ENCODE data around the gene CNEP1R1. TPM values are rescaled to one million over a fixed set of nuclear protein-coding genes. Genes with fewer than 3 reads are reported as not detected.

The CNEP1R1 gene
- total RNA-seq, 2 experiments from 2014 or later, result 22.7 to 29.1 TPM

DNA sequence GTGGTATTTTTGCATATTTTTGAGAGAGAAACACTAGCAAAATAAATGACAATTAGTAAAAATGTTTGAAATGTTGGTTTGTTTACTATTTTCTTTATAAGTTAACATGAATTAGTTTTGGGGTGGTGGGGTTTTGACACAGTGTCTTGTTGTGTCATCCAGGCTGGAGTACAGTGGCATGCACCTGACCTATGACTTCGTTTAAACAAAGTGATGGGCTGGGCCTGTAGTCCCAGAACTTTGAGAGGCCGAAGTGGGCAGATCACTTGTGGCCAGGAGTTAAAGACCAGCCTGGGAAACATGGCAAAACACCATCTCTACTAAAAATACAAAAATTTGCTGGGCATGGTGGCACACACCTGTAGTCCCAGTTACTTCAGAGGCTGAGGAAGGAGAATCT, 22.8 kb downstream of the CNEP1R1 start:
- no peak overlapping the region for H3K27ac Mint-ChIP-seq
- CTCF ChIA-PET, result no interaction called here
- H3K4me1 Mint-ChIP-seq, result no peaks in the 10 kb centered on the region
- POLR2A ChIA-PET, result no interaction called here
- H3K36me3 Mint-ChIP-seq (ENCODE audit: low read depth), result no peaks in the 10 kb centered on the region
- H3K9me3 Mint-ChIP-seq, result peaks cover 4% of the 10 kb centered on the region
- no peak overlapping the region for H3K4me3 Mint-ChIP-seq
- no peak for DNase-seq
- peaks cover 22% of the 10 kb centered on the region for H3K27me3 Mint-ChIP-seq

DNA sequence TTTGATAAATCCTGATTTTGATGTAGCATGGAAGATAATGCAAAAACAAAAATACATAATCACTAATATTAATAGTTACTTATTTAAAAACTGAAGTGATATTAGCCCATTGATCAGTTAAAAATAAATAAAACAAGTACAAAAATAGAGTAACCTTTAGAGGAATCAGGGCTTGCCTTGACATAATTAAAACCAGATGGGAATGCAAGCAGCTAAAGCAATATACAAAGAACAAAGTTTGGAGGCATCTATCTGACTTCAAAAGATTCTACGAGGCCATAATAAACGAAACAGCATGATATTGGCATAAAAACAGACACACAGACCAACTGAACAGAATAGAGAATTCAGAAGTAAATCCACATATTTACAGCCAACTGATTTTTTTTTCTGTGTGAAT, 25.8 kb downstream of the CNEP1R1 start:
- POLR2A ChIA-PET, result no interaction called here
- Mint-ChIP-seq H3K27ac (no peak overlapping the region), H3K36me3 (ENCODE audit: low read depth) (no peaks in the 10 kb centered on the region), H3K27me3 (peaks cover 13% of the 10 kb centered on the region), H3K4me3 (no peak overlapping the region), H3K9me3 (peaks cover 12% of the 10 kb centered on the region), H3K4me1 (no peaks in the 10 kb centered on the region)
- CTCF ChIA-PET, result no interaction called here
- no peak for DNase-seq

DNA sequence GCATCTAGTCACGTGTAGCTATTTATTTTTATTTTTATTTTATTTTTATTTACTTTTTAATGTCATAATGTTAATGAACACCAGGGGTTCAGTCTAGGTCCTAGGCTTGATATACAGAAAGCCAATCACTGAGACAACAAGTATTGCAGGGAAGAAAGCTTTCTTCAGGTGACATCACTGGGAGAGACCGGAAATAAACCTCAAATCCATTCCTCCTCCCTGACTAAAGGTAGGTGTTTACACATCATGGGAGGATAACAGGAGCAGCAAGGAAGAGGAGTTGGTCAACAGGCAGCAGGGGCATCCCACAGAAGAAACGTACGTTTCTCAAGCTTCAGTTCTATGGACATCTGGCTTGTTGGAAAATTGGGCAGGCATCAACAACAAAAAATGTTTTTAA, 31.2 kb downstream of the CNEP1R1 start:
- CTCF ChIA-PET, result no interaction called here
- H3K4me3 Mint-ChIP-seq, result no peak overlapping the region
- POLR2A ChIA-PET, result no interaction called here
- H3K9me3 Mint-ChIP-seq, result peaks cover 18% of the 10 kb centered on the region
- no peaks in the 10 kb centered on the region for H3K4me1 Mint-ChIP-seq
- no peaks in the 10 kb centered on the region for H3K36me3 Mint-ChIP-seq (ENCODE audit: low read depth)
- no peak for DNase-seq
- no peak overlapping the region for H3K27ac Mint-ChIP-seq
- peaks cover 10% of the 10 kb centered on the region for H3K27me3 Mint-ChIP-seq

DNA sequence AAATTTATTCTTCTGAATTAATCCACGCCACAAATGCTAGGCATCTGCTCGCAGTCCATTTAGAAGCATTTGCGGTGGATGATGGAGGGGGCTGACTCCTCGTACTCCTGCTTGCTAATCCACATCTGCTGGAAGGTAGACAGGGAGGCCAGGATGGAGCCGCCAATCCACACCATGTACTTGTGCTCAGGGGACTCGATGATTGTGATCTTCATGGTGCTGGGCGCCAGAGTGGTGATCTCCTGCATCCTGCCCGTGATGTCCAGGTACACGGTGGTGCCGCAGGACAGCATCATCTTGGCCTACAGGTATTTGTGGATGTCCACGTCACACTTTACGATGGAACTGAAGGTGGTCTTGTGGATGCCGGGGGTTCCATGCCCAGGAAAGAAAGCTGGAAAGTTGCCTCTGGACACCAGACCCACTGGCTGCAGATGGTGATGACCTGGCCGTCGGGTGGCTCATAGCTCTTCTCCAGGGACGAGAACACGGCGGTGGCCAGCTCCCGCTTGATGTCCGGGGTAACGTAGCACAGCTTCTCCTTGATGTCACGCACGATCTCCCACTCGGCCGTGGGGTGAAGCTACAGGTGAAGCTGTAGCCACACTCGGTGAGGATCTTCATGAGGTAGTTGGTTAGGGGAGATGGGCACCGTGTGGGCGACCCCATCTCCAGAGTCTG, 33.2 kb downstream of the CNEP1R1 start:
- CTCF ChIA-PET, result interaction anchor here (1.7 kb wide), 1 partner anchor 33 kb away, joined by 4 read pairs; the partner anchor contains the start of gene CNEP1R1
- POLR2A ChIA-PET, result no interaction called here
- peaks cover 2% of the 10 kb centered on the region for H3K27me3 Mint-ChIP-seq
- H3K36me3 Mint-ChIP-seq (ENCODE audit: low read depth), result no peaks in the 10 kb centered on the region
- H3K4me3 Mint-ChIP-seq, result no peak overlapping the region
- peaks cover 13% of the 10 kb centered on the region for H3K9me3 Mint-ChIP-seq
- no peak overlapping the region for H3K27ac Mint-ChIP-seq
- DNase-seq, result no peak
- peaks cover 1% of the 10 kb centered on the region for H3K4me1 Mint-ChIP-seq

DNA sequence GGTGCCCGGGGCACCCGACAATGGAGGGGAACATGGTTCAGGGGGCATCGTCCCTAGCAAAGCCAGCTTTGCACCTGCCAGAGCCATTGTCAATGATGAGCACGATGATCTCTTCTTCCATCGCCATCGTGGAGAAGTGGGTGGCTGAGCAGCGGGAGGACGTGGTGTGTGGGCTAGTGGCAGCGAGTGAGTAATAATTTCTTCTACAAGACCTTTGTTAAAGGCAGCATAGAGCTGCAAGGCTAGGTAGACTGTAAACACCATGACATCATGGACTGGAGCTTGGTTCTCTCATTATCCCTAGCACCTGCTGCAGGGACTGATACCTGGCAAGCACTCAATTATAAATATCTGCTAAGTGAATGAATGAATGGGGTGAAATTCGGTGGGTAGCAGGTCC, 34.1 kb downstream of the CNEP1R1 start:
- H3K36me3 Mint-ChIP-seq (ENCODE audit: low read depth), result no peaks in the 10 kb centered on the region
- H3K4me3 Mint-ChIP-seq, result no peak overlapping the region
- peaks cover 13% of the 10 kb centered on the region for H3K9me3 Mint-ChIP-seq
- no peak overlapping the region for H3K27ac Mint-ChIP-seq
- no peak for DNase-seq
- H3K27me3 Mint-ChIP-seq, result peaks cover 2% of the 10 kb centered on the region
- CTCF ChIA-PET, result interaction anchor here (1.0 to 1.7 kb wide), 2 partner anchors 13 to 34 kb away, joined by 3 to 4 read pairs; partner anchors contain the start of gene CNEP1R1
- H3K4me1 Mint-ChIP-seq, result peaks cover 1% of the 10 kb centered on the region
- POLR2A ChIA-PET, result no interaction called here

DNA sequence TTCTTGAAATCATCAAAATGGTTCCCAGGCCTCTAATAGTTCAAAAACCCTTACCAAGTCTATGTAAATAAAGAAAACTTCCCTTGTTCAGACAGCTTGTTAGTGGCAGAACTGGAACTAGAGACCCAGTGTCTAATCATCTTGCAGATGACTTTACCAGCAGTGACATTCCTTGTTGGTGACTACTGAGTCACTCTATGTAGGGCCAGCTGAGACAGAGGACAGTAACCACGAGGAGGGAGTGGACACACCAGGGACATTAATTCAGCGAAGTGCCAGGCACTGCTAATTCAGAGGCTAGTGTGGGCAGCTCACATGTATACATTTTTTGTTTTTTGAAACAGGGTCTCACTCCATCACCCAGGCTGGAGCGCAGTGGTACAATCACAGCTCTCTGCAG, 34.6 kb downstream of the CNEP1R1 start:
- no peak for DNase-seq
- Mint-ChIP-seq H3K27me3 (peaks cover 2% of the 10 kb centered on the region), H3K27ac (no peak overlapping the region), H3K4me1 (peaks cover 1% of the 10 kb centered on the region), H3K4me3 (no peak overlapping the region), H3K36me3 (ENCODE audit: low read depth) (no peaks in the 10 kb centered on the region), H3K9me3 (peaks cover 13% of the 10 kb centered on the region)
- ChIA-PET POLR2A (no interaction called here), CTCF (interaction anchor here (1.0 to 1.7 kb wide), 3 partner anchors 14 to 35 kb away, joined by 3 to 4 read pairs (median 3); partner anchors contain the start of gene CNEP1R1)

DNA sequence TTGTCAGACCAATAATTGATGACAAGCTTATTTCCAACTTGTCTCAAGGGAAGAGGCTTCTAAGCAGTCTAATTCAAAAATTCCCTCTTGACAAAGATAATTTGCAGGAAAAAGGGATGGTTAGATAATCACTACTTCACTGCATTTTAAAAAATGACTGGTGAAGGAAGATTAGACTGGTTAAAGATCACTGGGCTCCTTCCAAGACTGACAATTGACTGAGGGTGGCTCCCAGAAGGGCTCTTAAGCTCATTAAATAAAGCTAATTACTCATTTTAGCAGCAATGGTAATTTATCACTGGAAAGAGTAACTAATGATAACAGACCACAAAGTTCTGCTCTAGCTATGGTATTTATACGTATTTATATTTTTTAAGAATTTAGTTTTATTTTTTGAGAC, 36.3 kb downstream of the CNEP1R1 start:
- Mint-ChIP-seq H3K36me3 (ENCODE audit: low read depth) (no peaks in the 10 kb centered on the region), H3K27me3 (peaks cover 2% of the 10 kb centered on the region), H3K27ac (no peak overlapping the region), H3K9me3 (peaks cover 2% of the 10 kb centered on the region), H3K4me1 (peaks cover 9% of the 10 kb centered on the region), H3K4me3 (no peak overlapping the region)
- CTCF ChIA-PET, result interaction anchor here (1.1 to 1.8 kb wide), 3 partner anchors 36 to 745 kb away, joined by 3 to 6 read pairs (median 3); partner anchors contain the start of gene CNEP1R1
- POLR2A ChIA-PET, result no interaction called here
- no peak for DNase-seq

DNA sequence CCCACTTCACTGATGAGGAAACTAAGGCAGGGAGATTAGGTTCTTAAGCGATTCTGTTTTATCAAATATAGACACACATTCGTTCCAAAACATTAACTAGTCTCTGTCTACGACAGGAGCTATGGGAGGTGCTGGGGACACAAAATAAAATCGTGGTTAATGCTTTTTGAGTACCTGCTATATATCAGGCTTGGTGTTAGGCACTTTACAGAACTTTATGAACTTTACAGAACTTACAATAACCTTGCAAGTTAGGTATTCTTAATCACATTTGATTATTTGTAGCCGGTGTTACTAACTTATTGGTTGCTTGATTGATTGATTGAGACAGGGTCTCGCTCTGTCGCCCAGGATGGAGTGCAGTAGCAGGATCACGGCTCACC, 40.2 kb downstream of the CNEP1R1 start:
- no peak for DNase-seq
- Mint-ChIP-seq H3K9me3 (no peaks in the 10 kb centered on the region), H3K36me3 (ENCODE audit: low read depth) (peaks cover 16% of the 10 kb centered on the region), H3K4me1 (peaks cover 37% of the 10 kb centered on the region), H3K4me3 (peak overlapping the region; percentile 81), H3K27ac (peak overlapping the region; percentile 92), H3K27me3 (no peaks in the 10 kb centered on the region)
- POLR2A ChIA-PET, result no interaction called here
- CTCF ChIA-PET, result interaction anchor here (0.6 to 4.9 kb wide), 3 partner anchors 40 to 221 kb away, joined by 3 to 41 read pairs (median 9); partner anchors contain the start of gene CNEP1R1

DNA sequence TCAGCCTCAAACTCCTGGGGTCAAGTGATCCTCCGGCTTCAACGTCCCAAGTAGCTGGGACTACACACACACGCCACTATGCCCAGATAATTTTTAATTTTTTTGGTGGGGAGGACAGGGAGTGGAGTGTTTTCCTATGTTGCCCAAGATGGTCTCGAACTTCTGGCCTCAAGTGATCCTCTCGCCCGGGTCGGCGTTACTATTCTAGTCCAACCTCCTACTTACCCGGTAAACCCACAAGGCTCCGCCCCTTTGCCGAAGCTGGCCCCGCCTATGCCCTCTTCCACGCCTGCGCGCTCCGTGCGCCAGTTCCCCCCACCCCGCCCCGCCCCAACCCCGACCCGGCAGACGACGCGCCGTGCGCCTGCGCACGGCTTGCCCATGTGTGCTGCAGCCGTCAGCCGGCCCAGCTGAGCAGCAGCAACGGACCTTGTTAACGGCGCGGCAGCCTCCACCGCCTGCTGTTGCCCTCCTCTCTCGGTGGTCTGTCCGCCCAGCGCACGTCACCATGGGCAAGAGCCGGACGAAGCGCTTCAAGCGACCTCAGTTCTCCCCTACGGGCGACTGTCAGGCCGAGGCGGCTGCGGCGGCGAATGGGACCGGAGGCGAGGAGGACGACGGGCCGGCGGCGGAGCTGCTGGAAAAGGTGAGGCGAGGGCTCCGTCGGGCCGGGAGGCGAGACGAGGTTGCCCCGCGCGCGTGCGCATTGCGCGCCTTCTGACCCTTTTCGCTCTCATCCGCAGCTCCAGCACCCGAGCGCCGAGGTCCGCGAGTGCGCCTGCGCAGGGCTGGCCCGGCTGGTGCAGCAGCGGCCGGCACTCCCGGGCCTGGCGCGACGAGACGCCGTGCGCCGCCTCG, 40.8 kb downstream of the CNEP1R1 start, which contains the start of gene HEATR3:
TSS of gene HEATR3 (plus strand) at position 347 of the 858 bp plus-strand sequence. CDS start at position 509, 162 bp downstream.
- no peaks in the 10 kb centered on the region for H3K9me3 Mint-ChIP-seq
- DNase-seq, result peak; percentile 93
- peak within 1 kb of the TSS; percentile 92 for H3K27ac Mint-ChIP-seq
- ChIA-PET POLR2A (no interaction called here), CTCF (interaction anchor here (0.6 to 4.9 kb wide), 6 partner anchors 41 to 681 kb away, joined by 3 to 41 read pairs (median 4); partner anchors contain the start of genes BRD7 and CNEP1R1)
- H3K27me3 Mint-ChIP-seq, result no peaks in the 10 kb centered on the region
- H3K36me3 Mint-ChIP-seq (ENCODE audit: low read depth), result peaks cover 18% of the 10 kb centered on the region
- H3K4me3 Mint-ChIP-seq, result peak within 1 kb of the TSS; percentile 86
- peaks cover 40% of the 10 kb centered on the region for H3K4me1 Mint-ChIP-seq

DNA sequence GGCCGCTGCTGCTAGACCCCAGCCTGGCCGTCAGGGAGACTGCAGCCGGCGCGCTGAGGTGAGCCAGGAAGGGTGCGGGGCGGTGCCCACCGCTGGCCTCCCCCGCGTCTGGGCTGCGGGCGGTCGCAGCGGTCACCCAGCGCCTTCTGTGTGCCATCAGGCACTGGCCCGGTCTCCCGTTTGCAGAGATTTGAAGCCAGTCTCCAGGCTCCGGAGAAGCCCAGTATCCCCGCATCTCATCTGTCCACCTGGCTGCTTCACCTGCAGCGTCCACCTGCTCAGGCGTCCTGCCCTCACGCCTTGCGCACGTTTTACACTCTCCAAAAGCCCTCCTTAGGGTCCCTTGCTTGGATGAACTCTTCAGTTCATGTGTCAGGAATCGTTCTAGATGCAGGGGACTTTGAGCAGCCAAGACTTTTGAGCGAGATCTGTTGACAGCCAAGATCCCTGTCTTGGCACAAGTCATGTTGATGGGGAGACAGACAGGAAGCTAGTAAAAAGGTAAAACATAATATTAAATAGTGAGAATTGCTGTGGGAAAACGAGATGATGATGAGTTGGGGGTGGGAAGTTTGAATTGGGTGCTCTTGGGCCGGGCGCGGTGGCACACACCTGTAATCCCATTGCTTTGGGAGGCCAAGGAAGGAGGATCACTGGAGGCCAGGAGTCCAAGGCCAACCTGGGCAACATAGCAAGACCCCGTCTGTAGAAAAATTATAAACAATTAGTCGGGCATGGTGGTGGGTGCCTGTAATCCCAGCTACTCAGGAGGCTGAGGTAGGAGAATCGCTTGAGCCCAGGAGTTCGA, 41.7 kb downstream of the CNEP1R1 start:
- H3K36me3 Mint-ChIP-seq (ENCODE audit: low read depth), result peaks cover 23% of the 10 kb centered on the region
- CTCF ChIA-PET, result interaction anchor here (0.6 to 4.9 kb wide), 11 partner anchors 10 to 680 kb away, joined by 3 to 41 read pairs (median 4); partner anchors contain the start of genes BRD7 and CNEP1R1

DNA sequence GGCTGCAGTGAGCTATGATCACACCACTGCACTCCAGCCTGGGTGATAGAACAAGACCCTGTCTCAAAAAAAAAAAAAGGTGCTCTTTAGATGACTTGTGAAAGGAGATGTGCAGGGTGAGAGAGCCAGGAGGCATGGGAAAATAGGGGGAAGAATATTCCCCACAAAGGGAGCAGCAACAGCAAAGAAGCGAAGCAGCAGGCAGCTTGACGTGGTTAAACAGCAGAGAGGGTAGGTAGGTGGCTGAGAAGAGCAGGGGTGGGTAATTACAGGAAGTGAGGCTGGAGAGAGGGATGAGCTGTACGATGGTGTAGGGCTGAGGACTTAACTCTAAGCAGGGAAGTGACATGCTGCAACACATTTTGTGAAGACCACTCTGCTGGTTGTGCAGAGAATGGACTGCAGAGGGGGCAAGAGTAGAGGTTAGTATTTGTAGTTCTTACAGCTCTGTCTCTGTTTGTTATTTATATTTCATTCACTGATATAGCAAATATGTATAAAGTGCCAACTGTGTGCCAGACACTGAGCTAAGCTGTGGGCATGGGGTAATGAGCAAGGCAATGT, 42.3 kb downstream of the CNEP1R1 start:
- no peaks in the 10 kb centered on the region for H3K27me3 Mint-ChIP-seq
- H3K9me3 Mint-ChIP-seq, result no peaks in the 10 kb centered on the region
- H3K27ac Mint-ChIP-seq, result peak overlapping the region; percentile 90
- CTCF ChIA-PET, result interaction anchor here (0.6 to 4.9 kb wide), 15 partner anchors 9 to 598 kb away, joined by 3 to 41 read pairs (median 4); partner anchors contain the start of gene CNEP1R1
- H3K4me1 Mint-ChIP-seq, result peaks cover 45% of the 10 kb centered on the region
- POLR2A ChIA-PET, result interaction anchor here (0.6 to 1.2 kb wide), 2 partner anchors 93 to 143 kb away, joined by 3 to 5 read pairs; no protein-coding TSS in a partner anchor
- peaks cover 23% of the 10 kb centered on the region for H3K36me3 Mint-ChIP-seq (ENCODE audit: low read depth)
- peak overlapping the region; percentile 86 for H3K4me3 Mint-ChIP-seq
- DNase-seq, result peak; percentile 63

More for the DNA sequence above, 41.7 kb downstream of the CNEP1R1 start:
- no peaks in the 10 kb centered on the region for H3K9me3 Mint-ChIP-seq
- peak overlapping the region; percentile 90 for H3K27ac Mint-ChIP-seq
- peak overlapping the region; percentile 86 for H3K4me3 Mint-ChIP-seq
- DNase-seq, result no peak
- POLR2A ChIA-PET, result interaction anchor here (1.2 kb wide), 1 partner anchor 144 kb away, joined by 3 read pairs; no protein-coding TSS in a partner anchor
- peaks cover 44% of the 10 kb centered on the region for H3K4me1 Mint-ChIP-seq
- H3K27me3 Mint-ChIP-seq, result no peaks in the 10 kb centered on the region

DNA sequence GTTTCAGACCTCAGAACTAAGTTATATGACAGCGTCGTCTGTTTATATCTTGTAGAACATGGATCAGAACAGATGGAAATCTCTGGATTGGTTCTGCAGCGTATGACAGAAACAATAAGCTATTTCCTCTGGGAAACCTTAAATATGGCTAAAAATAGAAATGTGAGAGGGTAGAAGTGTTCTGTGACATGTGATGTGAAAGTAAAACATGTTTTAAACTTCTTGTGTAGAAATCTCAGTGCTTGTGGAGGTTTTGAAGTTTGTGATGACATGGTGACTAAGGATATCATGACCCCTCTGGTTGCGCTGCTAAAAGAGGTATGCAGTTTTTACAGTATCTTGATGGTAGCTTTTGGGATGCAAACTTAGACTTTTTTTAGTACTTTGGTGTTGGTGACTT, 43.5 kb downstream of the CNEP1R1 start:
- peaks cover 47% of the 10 kb centered on the region for H3K4me1 Mint-ChIP-seq
- ChIA-PET CTCF (interaction anchor here (0.6 to 4.9 kb wide), 7 partner anchors 8 to 597 kb away, joined by 3 to 41 read pairs (median 3); no protein-coding TSS in a partner anchor), POLR2A (no interaction called here)
- peaks cover 28% of the 10 kb centered on the region for H3K36me3 Mint-ChIP-seq (ENCODE audit: low read depth)
- H3K4me3 Mint-ChIP-seq, result no peak overlapping the region
- DNase-seq, result no peak
- no peaks in the 10 kb centered on the region for H3K9me3 Mint-ChIP-seq
- no peak overlapping the region for H3K27ac Mint-ChIP-seq
- no peaks in the 10 kb centered on the region for H3K27me3 Mint-ChIP-seq

Data from activated CD4-positive, alpha-beta T cell treated with anti-CD3 and anti-CD28 coated beads, Interleukin-2, amount 10 ng/mL, durations not matched to agents 7 days and 5 days (primary cell).